Measurements from ENCODE around the gene TRAIP. TPM values are rescaled to one million over a fixed set of nuclear protein-coding genes. Genes with fewer than 3 reads are reported as not detected.
"Not testable (repeated sequence)": the region's sequence is repeated elsewhere in the genome, so short reads cannot be mapped to it uniquely, and the experiment has no call there.

Gene TRAIP
- total and polyA plus RNA-seq, 2 donors (not counting 1 experiment from before 2014, with no cell fraction given) = 5.0 to 8.7 TPM

- H3K27ac Mint-ChIP-seq = peak overlapping the region; percentile 15
- H3K4me1 ChIP-seq (ENCODE audit: control insufficient read depth in 2 of 2, insufficient read depth in 2 of 2, low read length in 2 of 2) = peaks cover 11 to 21% of the 10 kb centered on the region in 2 donors
- 98% methylated on average over 3 of the region's 5 CpGs for WGBS (ENCODE audit: insufficient coverage)
- peaks cover 8 to 25% of the 10 kb centered on the region in 2 experiments for H3K36me3 ChIP-seq (replicated peaks in 1 of 2; ENCODE audit: control extremely low read depth in 1 of 2, control insufficient read depth in 1 of 2, extremely low read depth in 1 of 2, insufficient read depth in 2 of 2, low read length in 1 of 2)
- no peaks in the 10 kb centered on the region for H3K9me3 Mint-ChIP-seq (ENCODE audit: insufficient read depth)
- H3K4me3 ChIP-seq (ENCODE audit: control extremely low read depth in 1 of 5, extremely low read depth in 1 of 5, insufficient read depth in 1 of 5, low read depth in 2 of 5, low read length in 4 of 5) = no peak overlapping the region
- peaks cover 34% of the 10 kb centered on the region for H3K4me1 Mint-ChIP-seq
- H3K9me3 ChIP-seq (ENCODE audit: control extremely low read depth in 1 of 3, control insufficient read depth in 2 of 3, insufficient read depth in 1 of 3, low read length in 2 of 3) = no peaks in the 10 kb centered on the region
- no peak overlapping the region for H3K9ac ChIP-seq (ENCODE audit: low read length)
- H2AFZ ChIP-seq (ENCODE audit: insufficient read depth, low read depth, low read length, poor library complexity, severe bottlenecking) = no peak overlapping the region
- no peak overlapping the region for H3K27ac ChIP-seq (ENCODE audit: low read length in 2 of 2)
- H3K27me3 ChIP-seq (replicated peaks in 1 of 4; ENCODE audit: control extremely low read depth in 1 of 4, control insufficient read depth in 3 of 4, insufficient read depth in 4 of 4, low read length in 3 of 4) = no peaks in the 10 kb centered on the region
- no peak for TF ChIP-seq EZH2 (IDR thresholded peaks at IDR 0.05; ENCODE audit: borderline replicate concordance, insufficient read depth, low read depth, low read length, poor library complexity, severe bottlenecking)
- no peak for TF ChIP-seq CTCF (IDR thresholded peaks at IDR 0.05)
- H3K4me3 Mint-ChIP-seq = no peak overlapping the region
- no peak for DNase-seq
- ChIA-PET POLR2A (interaction anchor here (0.6 to 0.7 kb wide), 2 partner anchors 17 to 100 kb away, joined by 3 read pairs; no protein-coding TSS in a partner anchor), CTCF (interaction anchor here (0.7 kb wide), 1 partner anchor 57 kb away, joined by 3 read pairs; no protein-coding TSS in a partner anchor)
- peaks cover 41% of the 10 kb centered on the region for H4K20me1 ChIP-seq (ENCODE audit: control insufficient read depth, insufficient read depth, low read length, poor library complexity, severe bottlenecking)
- ATAC-seq (ENCODE audit: low read depth) = no peak
- peaks cover 97% of the 10 kb centered on the region for H3K79me2 ChIP-seq (ENCODE audit: control insufficient read depth, insufficient read depth, low read length)
- intact Hi-C loops (cut with micrococcal nuclease) = loop anchor here (10.0 kb wide), 1 partner anchor 53 kb away; no protein-coding TSS in a partner anchor
- H3K27me3 Mint-ChIP-seq = no peaks in the 10 kb centered on the region
- no peak overlapping the region for H3K4me2 ChIP-seq (replicated peaks; ENCODE audit: low read depth, low read length, poor library complexity, severe bottlenecking)
Measured at GRCh38 chr3:49781415-49782199, 74.8 kb downstream of the TRAIP start.

GRCh38 chr3:49780975-49781365 lies 75.4 kb downstream of the TRAIP start:
- H3K9me3 Mint-ChIP-seq (ENCODE audit: insufficient read depth); H3K9ac ChIP-seq (ENCODE audit: low read length); H2AFZ ChIP-seq (ENCODE audit: insufficient read depth, low read depth, low read length, poor library complexity, severe bottlenecking); ATAC-seq (ENCODE audit: low read depth); H3K4me2 ChIP-seq (replicated peaks; ENCODE audit: low read depth, low read length, poor library complexity, severe bottlenecking); H3K27ac ChIP-seq (ENCODE audit: low read length in 2 of 2); H3K27me3 ChIP-seq (replicated peaks in 1 of 4; ENCODE audit: control extremely low read depth in 1 of 4, control insufficient read depth in 3 of 4, insufficient read depth in 4 of 4, low read length in 3 of 4); H3K4me3 Mint-ChIP-seq; H3K27me3 Mint-ChIP-seq; H3K27ac Mint-ChIP-seq; CTCF ChIA-PET; DNase-seq; H3K9me3 ChIP-seq (ENCODE audit: control extremely low read depth in 1 of 3, control insufficient read depth in 2 of 3, insufficient read depth in 1 of 3, low read length in 2 of 3); H3K4me3 ChIP-seq (ENCODE audit: control extremely low read depth in 1 of 5, extremely low read depth in 1 of 5, insufficient read depth in 1 of 5, low read depth in 2 of 5, low read length in 4 of 5): not testable (repeated sequence)
- intact Hi-C loops (cut with micrococcal nuclease) = loop anchor here (10.0 kb wide), 1 partner anchor 54 kb away; no protein-coding TSS in a partner anchor
- H3K4me1 ChIP-seq (ENCODE audit: control insufficient read depth in 2 of 2, insufficient read depth in 2 of 2, low read length in 2 of 2) = peaks cover 11 to 21% of the 10 kb centered on the region in 2 donors
- WGBS (ENCODE audit: insufficient coverage) = 100% methylated on average over 2 of the region's 9 CpGs
- POLR2A ChIA-PET = interaction anchor here (0.6 kb wide), 1 partner anchor 17 kb away, joined by 3 read pairs; no protein-coding TSS in a partner anchor
- peaks cover 99% of the 10 kb centered on the region for H3K79me2 ChIP-seq (ENCODE audit: control insufficient read depth, insufficient read depth, low read length)
- H3K4me1 Mint-ChIP-seq = peaks cover 34% of the 10 kb centered on the region
- H3K36me3 ChIP-seq (replicated peaks in 1 of 2; ENCODE audit: control extremely low read depth in 1 of 2, control insufficient read depth in 1 of 2, extremely low read depth in 1 of 2, insufficient read depth in 2 of 2, low read length in 1 of 2) = peaks cover 8 to 25% of the 10 kb centered on the region in 2 experiments
- peaks cover 47% of the 10 kb centered on the region for H4K20me1 ChIP-seq (ENCODE audit: control insufficient read depth, insufficient read depth, low read length, poor library complexity, severe bottlenecking)
